ENCODE measurements around the gene CEACAM8. TPM values are rescaled to one million over a fixed set of nuclear protein-coding genes. Genes with fewer than 3 reads are reported as not detected.

Gene CEACAM8
- total RNA-seq, 1 donor from 2014 or later = not detected

GRCh38 chr19:42534391-42534790 is 60.3 kb downstream of the CEACAM8 start:
- Histone ChIP-seq H3F3A (ENCODE audit: low read depth) (peaks cover 8% of the 10 kb centered on the region), H3K4me2 (no peak overlapping the region), H3K4me1 (peaks cover 15% of the 10 kb centered on the region), H3K27me3 (no peaks in the 10 kb centered on the region), H3K4me3 (no peak overlapping the region), H3K9me3 (ENCODE audit: low read depth) (no peaks in the 10 kb centered on the region), H4K20me1 (ENCODE audit: low read depth) (no peaks in the 10 kb centered on the region), H3K27ac (no peak overlapping the region), H3K9ac (no peak overlapping the region), H3K79me2 (ENCODE audit: low read depth) (no peaks in the 10 kb centered on the region), H2AFZ (replicated peaks) (no peak overlapping the region), H3K36me3 (no peaks in the 10 kb centered on the region)
- Mint-ChIP-seq H3K9me3 (no peaks in the 10 kb centered on the region), H3K4me3 (no peak overlapping the region), H3K4me1 (no peaks in the 10 kb centered on the region), H3K36me3 (no peaks in the 10 kb centered on the region), H3K27me3 (ENCODE audit: insufficient read depth, low read depth) (no peaks in the 10 kb centered on the region), H3K27ac (no peak overlapping the region)
- TF ChIP-seq CTCF (IDR thresholded peaks at IDR 0.05) = no peak
- no peak for TF ChIP-seq EZH2 (IDR thresholded peaks at IDR 0.05)
- DNase-seq (ENCODE audit: low spot score) = no peak

- Histone ChIP-seq H3K27ac (no peak overlapping the region), H3K9ac (no peak overlapping the region), H3K4me1 (peaks cover 8% of the 10 kb centered on the region), H3K27me3 (no peaks in the 10 kb centered on the region), H3K9me3 (ENCODE audit: low read depth) (no peaks in the 10 kb centered on the region), H2AFZ (replicated peaks) (no peak overlapping the region), H3K79me2 (ENCODE audit: low read depth) (no peaks in the 10 kb centered on the region), H3K4me3 (no peak overlapping the region), H3K36me3 (no peaks in the 10 kb centered on the region), H3K4me2 (no peak overlapping the region), H3F3A (ENCODE audit: low read depth) (peaks cover 7% of the 10 kb centered on the region), H4K20me1 (ENCODE audit: low read depth) (no peaks in the 10 kb centered on the region)
- Mint-ChIP-seq H3K4me1 (no peaks in the 10 kb centered on the region), H3K9me3 (no peaks in the 10 kb centered on the region), H3K4me3 (no peak overlapping the region), H3K27me3 (ENCODE audit: insufficient read depth, low read depth) (peaks cover 2% of the 10 kb centered on the region), H3K27ac (no peak overlapping the region), H3K36me3 (no peaks in the 10 kb centered on the region)
- DNase-seq (ENCODE audit: low spot score) = no peak
- no peak for TF ChIP-seq EZH2phosphoT487 (IDR thresholded peaks at IDR 0.05)
- no peak for TF ChIP-seq EZH2 (IDR thresholded peaks at IDR 0.05)
- no peak for TF ChIP-seq CTCF (IDR thresholded peaks at IDR 0.05)
These were observed 61.8 kb downstream of the CEACAM8 start for GRCh38 chr19:42532891-42533290.

- H3K27ac ChIP-seq = no peak overlapping the region
- H3K4me2 ChIP-seq = no peak overlapping the region
- H3K36me3 Mint-ChIP-seq = no peaks in the 10 kb centered on the region
- H3K79me2 ChIP-seq (ENCODE audit: low read depth) = no peaks in the 10 kb centered on the region
- H3K9ac ChIP-seq = no peak overlapping the region
- no peak overlapping the region for H3K4me3 ChIP-seq
- no peaks in the 10 kb centered on the region for H3K4me1 Mint-ChIP-seq
- TF ChIP-seq CTCF (IDR thresholded peaks at IDR 0.05) = no peak
- TF ChIP-seq EZH2 (IDR thresholded peaks at IDR 0.05) = no peak
- no peak for TF ChIP-seq EZH2phosphoT487 (IDR thresholded peaks at IDR 0.05)
- no peaks in the 10 kb centered on the region for H3K36me3 ChIP-seq
- no peaks in the 10 kb centered on the region for H3K9me3 ChIP-seq (ENCODE audit: low read depth)
- no peak overlapping the region for H3K27ac Mint-ChIP-seq
- H3K27me3 ChIP-seq = no peaks in the 10 kb centered on the region
- H3K27me3 Mint-ChIP-seq (ENCODE audit: insufficient read depth, low read depth) = peaks cover 2% of the 10 kb centered on the region
- no peaks in the 10 kb centered on the region for H3K4me1 ChIP-seq
- no peaks in the 10 kb centered on the region for H4K20me1 ChIP-seq (ENCODE audit: low read depth)
- H2AFZ ChIP-seq (replicated peaks) = no peak overlapping the region
- no peak for DNase-seq (ENCODE audit: low spot score)
- H3F3A ChIP-seq (ENCODE audit: low read depth) = no peaks in the 10 kb centered on the region
- no peaks in the 10 kb centered on the region for H3K9me3 Mint-ChIP-seq
- no peak overlapping the region for H3K4me3 Mint-ChIP-seq
These were observed 63.4 kb downstream of the CEACAM8 start for GRCh38 chr19:42531313-42531712.

Other genes starting within 250 kb of the CEACAM8 start
- gene CNFN, start 204.6 kb downstream of the CEACAM8 start, total RNA-seq (ENCODE audit: low replicate concordance) = 2.9 and 3.2 TPM in 2 replicates
- 3.5 and 5.0 TPM in 2 replicates for gene LIPE, start 167.5 kb downstream of the CEACAM8 start, total RNA-seq (ENCODE audit: low replicate concordance)
- 0.12 TPM in 1 of 2 replicates, not detected in the other for gene CXCL17, start 152.0 kb downstream of the CEACAM8 start, total RNA-seq (ENCODE audit: low replicate concordance)
- 0.03 and 0.39 TPM in 2 replicates for gene CEACAM1, start 66.4 kb downstream of the CEACAM8 start, total RNA-seq (ENCODE audit: low replicate concordance)
- not detected in 2 replicates for gene PSG3, start 145.6 kb upstream of the CEACAM8 start, total RNA-seq (ENCODE audit: low replicate concordance)
- gene PSG8, start 170.8 kb upstream of the CEACAM8 start, total RNA-seq (ENCODE audit: low replicate concordance) = not detected in 2 replicates